ENCODE data around the gene TTC16. TPM values are rescaled to one million over a fixed set of nuclear protein-coding genes. Genes with fewer than 3 reads are reported as not detected.

Gene TTC16
- total RNA-seq, 1 donor from 2014 or later: 0.07 TPM

DNA sequence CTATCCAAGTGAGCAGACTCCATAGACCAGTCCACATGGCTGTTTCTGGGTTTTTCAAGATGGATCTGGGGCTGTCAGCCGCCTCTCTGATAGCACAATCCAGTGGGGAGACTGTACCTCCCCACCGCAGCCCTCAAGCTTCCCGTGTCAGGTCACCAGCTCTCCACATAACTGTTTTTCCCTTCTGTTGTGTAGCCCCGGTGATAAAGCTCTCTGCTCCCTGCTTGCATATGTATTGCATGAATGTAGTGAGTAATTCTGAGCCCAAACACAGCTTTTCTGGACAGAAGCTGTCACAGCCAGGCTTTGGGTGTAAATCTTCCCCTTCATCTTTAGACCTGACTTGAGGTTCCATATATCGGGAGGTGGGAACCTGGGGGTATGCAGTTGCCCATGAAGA is 32.2 kb upstream of the TTC16 start:
- no peak for DNase-seq (ENCODE audit: low spot score, unreplicated experiment)
- peaks cover under 1% of the 10 kb centered on the region for H3K36me3 Mint-ChIP-seq (ENCODE audit: insufficient read depth)
- H3K27ac Mint-ChIP-seq: no peak overlapping the region
- no peak overlapping the region for H3K4me3 Mint-ChIP-seq (ENCODE audit: low read depth)
- H3K4me1 Mint-ChIP-seq (ENCODE audit: low read depth): no peaks in the 10 kb centered on the region
- no peaks in the 10 kb centered on the region for H3K9me3 Mint-ChIP-seq (ENCODE audit: low read depth)
- no peaks in the 10 kb centered on the region for H3K27me3 Mint-ChIP-seq
- TF ChIP-seq, protein P1, sequence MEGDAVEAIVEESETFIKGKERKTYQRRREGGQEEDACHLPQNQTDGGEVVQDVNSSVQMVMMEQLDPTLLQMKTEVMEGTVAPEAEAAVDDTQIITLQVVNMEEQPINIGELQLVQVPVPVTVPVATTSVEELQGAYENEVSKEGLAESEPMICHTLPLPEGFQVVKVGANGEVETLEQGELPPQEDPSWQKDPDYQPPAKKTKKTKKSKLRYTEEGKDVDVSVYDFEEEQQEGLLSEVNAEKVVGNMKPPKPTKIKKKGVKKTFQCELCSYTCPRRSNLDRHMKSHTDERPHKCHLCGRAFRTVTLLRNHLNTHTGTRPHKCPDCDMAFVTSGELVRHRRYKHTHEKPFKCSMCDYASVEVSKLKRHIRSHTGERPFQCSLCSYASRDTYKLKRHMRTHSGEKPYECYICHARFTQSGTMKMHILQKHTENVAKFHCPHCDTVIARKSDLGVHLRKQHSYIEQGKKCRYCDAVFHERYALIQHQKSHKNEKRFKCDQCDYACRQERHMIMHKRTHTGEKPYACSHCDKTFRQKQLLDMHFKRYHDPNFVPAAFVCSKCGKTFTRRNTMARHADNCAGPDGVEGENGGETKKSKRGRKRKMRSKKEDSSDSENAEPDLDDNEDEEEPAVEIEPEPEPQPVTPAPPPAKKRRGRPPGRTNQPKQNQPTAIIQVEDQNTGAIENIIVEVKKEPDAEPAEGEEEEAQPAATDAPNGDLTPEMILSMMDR (IDR thresholded peaks at IDR 0.05; ENCODE audit: unreplicated experiment): no peak

- Mint-ChIP-seq H3K9me3 (ENCODE audit: low read depth) (no peaks in the 10 kb centered on the region), H3K27me3 (no peaks in the 10 kb centered on the region), H3K36me3 (ENCODE audit: insufficient read depth) (no peaks in the 10 kb centered on the region), H3K27ac (no peak overlapping the region), H3K4me1 (ENCODE audit: low read depth) (no peaks in the 10 kb centered on the region), H3K4me3 (ENCODE audit: low read depth) (no peak overlapping the region)
- TF ChIP-seq, protein P1 (IDR thresholded peaks at IDR 0.05; ENCODE audit: unreplicated experiment): no peak
- no peak for DNase-seq (ENCODE audit: low spot score, unreplicated experiment)
Measured at GRCh38 chr9:127684576-127684975, 31.3 kb upstream of the TTC16 start.

GRCh38 chr9:127686461-127687393 is 29.2 kb upstream of the TTC16 start:
- Mint-ChIP-seq H3K27me3 (no peaks in the 10 kb centered on the region), H3K36me3 (ENCODE audit: insufficient read depth) (peaks cover 2% of the 10 kb centered on the region), H3K4me1 (ENCODE audit: low read depth) (no peaks in the 10 kb centered on the region), H3K4me3 (ENCODE audit: low read depth) (no peak overlapping the region), H3K27ac (no peak overlapping the region), H3K9me3 (ENCODE audit: low read depth) (no peaks in the 10 kb centered on the region)
- TF ChIP-seq, protein P1 (IDR thresholded peaks at IDR 0.05; ENCODE audit: unreplicated experiment): no peak
- no peak for DNase-seq (ENCODE audit: low spot score, unreplicated experiment)

GRCh38 chr9:127689329-127690000 is 26.4 kb upstream of the TTC16 start:
- no peaks in the 10 kb centered on the region for H3K27me3 Mint-ChIP-seq
- no peak overlapping the region for H3K27ac Mint-ChIP-seq
- TF ChIP-seq, protein P1 (IDR thresholded peaks at IDR 0.05; ENCODE audit: unreplicated experiment): no peak

GRCh38 chr9:127690735-127691134 is 25.1 kb upstream of the TTC16 start:
- no peak for DNase-seq (ENCODE audit: low spot score, unreplicated experiment)
- H3K27ac Mint-ChIP-seq: no peak overlapping the region
- H3K36me3 Mint-ChIP-seq (ENCODE audit: insufficient read depth): peaks cover 2% of the 10 kb centered on the region
- no peaks in the 10 kb centered on the region for H3K9me3 Mint-ChIP-seq (ENCODE audit: low read depth)
- H3K27me3 Mint-ChIP-seq: no peaks in the 10 kb centered on the region
- no peak overlapping the region for H3K4me3 Mint-ChIP-seq (ENCODE audit: low read depth)
- peaks cover 3% of the 10 kb centered on the region for H3K4me1 Mint-ChIP-seq (ENCODE audit: low read depth)
- TF ChIP-seq, protein P1 (IDR thresholded peaks at IDR 0.05; ENCODE audit: unreplicated experiment): no peak

More at GRCh38 chr9:127689329-127690000, 26.4 kb upstream of the TTC16 start:
- H3K9me3 Mint-ChIP-seq (ENCODE audit: low read depth): no peaks in the 10 kb centered on the region
- peaks cover 2% of the 10 kb centered on the region for H3K36me3 Mint-ChIP-seq (ENCODE audit: insufficient read depth)
- H3K4me1 Mint-ChIP-seq (ENCODE audit: low read depth): no peaks in the 10 kb centered on the region
- no peak overlapping the region for H3K4me3 Mint-ChIP-seq (ENCODE audit: low read depth)
- no peak for DNase-seq (ENCODE audit: low spot score, unreplicated experiment)
